Karpas-422 (cell line): ENCODE measurements around the gene MSRB1. TPM values are rescaled to one million over a fixed set of nuclear protein-coding genes. Genes with fewer than 3 reads are reported as not detected.

Experiments
- DNase-seq: peaks from one replicate; pipeline ENCODE4 v3.0.0-alpha.2; 2015
- H2AFZ ChIP-seq: fragments of 200-600 bp; sonication (generic); 2 replicates; pipeline ENCODE4 v1.6.1; 2014; ENCODE audit warnings: antibody characterized with exemption, low read length, mixed read lengths
- H3K27ac ChIP-seq: fragments of 200-600 bp; sonication (generic); 2 replicates; pipeline ENCODE4 v1.5.1; 2014; ENCODE audit warnings: mild to moderate bottlenecking, low read length, moderate library complexity
- H3K27me3 ChIP-seq: fragments of 200-600 bp; sonication (generic); 2 replicates; pipeline ENCODE4 v1.6.1; 2014; ENCODE audit warnings: low read length, mixed read lengths
- H3K36me3 ChIP-seq: fragments of 200-600 bp; sonication (generic); 2 replicates; pipeline ENCODE4 v1.6.1; 2014; ENCODE audit warnings: low read length, mixed read lengths; ENCODE audit not compliant: insufficient read depth
- H3K4me1 ChIP-seq: fragments of 200-600 bp; sonication (generic); 2 replicates; pipeline ENCODE4 v1.6.1; 2014; ENCODE audit warnings: mild to moderate bottlenecking, low read length, mixed read lengths
- H3K4me2 ChIP-seq: fragments of 200-600 bp; sonication (generic); 2 replicates; pipeline ENCODE4 v1.6.1; 2014; ENCODE audit warnings: low read length, low read depth, mild to moderate bottlenecking; ENCODE audit not compliant: poor library complexity, severe bottlenecking
- H3K4me3 ChIP-seq: fragments of 200-600 bp; sonication (generic); 2 replicates; pipeline ENCODE4 v1.5.1; 2014; ENCODE audit warnings: mild to moderate bottlenecking, antibody characterized with exemption, low read length, mixed read lengths
- H3K79me2 ChIP-seq: fragments of 200-600 bp; sonication (generic); 2 replicates; pipeline ENCODE4 v1.6.1; 2014; ENCODE audit warnings: mild to moderate bottlenecking, low read length, mixed read lengths
- H3K9ac ChIP-seq: fragments of 200-600 bp; sonication (generic); 2 replicates; pipeline ENCODE4 v1.6.0; 2014; ENCODE audit warnings: low read length
- H3K9me2 ChIP-seq: fragments of 200-600 bp; sonication (generic), shearing (Covaris generic); replicated peaks from 2 replicates; pipeline ENCODE4 v1.6.0; 2014; ENCODE audit warnings: mild to moderate bottlenecking, low read length, moderate library complexity; ENCODE audit not compliant: insufficient read depth
- H3K9me3 ChIP-seq: fragments of 300-700, 200-600 bp; sonication (generic); 2 replicates; pipeline ENCODE4 v1.6.1; 2014; ENCODE audit warnings: low read length, mixed read lengths
- H4K20me1 ChIP-seq: fragments of 200-600 bp; sonication (generic); 2 replicates; pipeline ENCODE4 v1.6.1; 2014; ENCODE audit warnings: mild to moderate bottlenecking, antibody characterized with exemption, low read length, low read depth; ENCODE audit not compliant: insufficient read depth
- total RNA-seq: library from RNA; depleted of rRNA; stranded (reverse); fragments of >200 nt; shearing (Covaris generic); gene quantifications from 2 replicates; pipeline ENCODE4 v1.2.3, GENCODE V29; 2014; ENCODE audit warnings: low replicate concordance

MSRB1 gene
- total RNA-seq, 1 experiment from 2014 or later, result 4.8 TPM

DNA sequence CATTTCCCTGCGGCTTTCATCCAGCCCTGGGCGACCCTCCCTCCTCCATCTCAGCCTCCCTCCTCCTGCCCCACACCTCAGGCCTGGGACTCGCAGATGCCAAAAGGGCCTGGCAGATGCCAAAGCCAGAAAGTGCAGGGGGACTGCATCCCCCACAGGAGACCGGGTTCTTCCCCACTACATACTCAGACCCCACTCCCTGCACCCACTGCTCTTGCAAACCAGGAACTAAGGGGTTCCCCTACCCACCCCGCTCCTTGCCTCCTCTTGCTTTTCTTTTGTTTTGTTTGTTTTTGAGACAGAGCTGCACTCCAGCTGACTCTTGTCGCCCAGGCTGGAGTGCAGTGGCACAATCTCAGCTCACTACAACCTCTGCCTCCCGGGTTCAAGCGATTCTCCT is 28.0 kb downstream of the MSRB1 start:
- no peaks in the 10 kb centered on the region for H3K9me2 ChIP-seq
- no peak for DNase-seq
- H3K27me3 ChIP-seq, result no peaks in the 10 kb centered on the region
- no peak overlapping the region for H2AFZ ChIP-seq
- no peaks in the 10 kb centered on the region for H3K36me3 ChIP-seq
- no peak overlapping the region for H3K4me2 ChIP-seq
- no peaks in the 10 kb centered on the region for H3K79me2 ChIP-seq
- H4K20me1 ChIP-seq, result no peaks in the 10 kb centered on the region
- no peak overlapping the region for H3K27ac ChIP-seq
- H3K9me3 ChIP-seq, result no peaks in the 10 kb centered on the region
- H3K4me3 ChIP-seq, result no peak overlapping the region
- no peak overlapping the region for H3K9ac ChIP-seq
- no peaks in the 10 kb centered on the region for H3K4me1 ChIP-seq

DNA sequence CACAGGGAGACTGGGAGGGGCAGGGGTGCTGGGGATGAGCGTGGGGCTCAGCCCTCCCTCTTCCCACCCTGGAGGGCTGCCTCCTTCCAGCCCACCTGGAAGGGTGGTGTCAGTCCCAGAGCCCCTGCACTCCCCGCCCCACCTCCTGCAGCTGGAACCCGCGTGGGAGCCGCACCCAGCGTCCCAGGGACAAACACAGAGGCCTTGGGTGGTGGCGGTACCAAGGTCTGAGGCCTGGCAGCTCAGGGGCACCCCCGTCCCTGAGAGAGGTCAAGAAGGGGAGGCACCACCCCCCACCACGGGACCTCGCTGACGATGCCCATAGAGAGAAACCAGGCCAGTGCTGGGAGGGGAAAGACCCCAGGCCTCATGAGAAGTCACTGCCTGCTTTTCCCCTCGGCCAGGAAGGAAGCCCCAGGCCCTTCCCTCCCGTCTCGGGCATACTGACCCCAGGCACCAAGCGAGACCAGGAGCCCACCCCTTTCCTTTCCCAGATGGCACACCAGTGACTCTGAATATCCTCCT is 28.9 kb downstream of the MSRB1 start:
- Histone ChIP-seq H3K9me3 (no peaks in the 10 kb centered on the region), H2AFZ (no peak overlapping the region), H3K9me2 (no peaks in the 10 kb centered on the region), H3K4me3 (no peak overlapping the region), H3K27ac (no peak overlapping the region), H3K4me2 (no peak overlapping the region), H3K36me3 (no peaks in the 10 kb centered on the region), H3K9ac (no peak overlapping the region), H3K27me3 (no peaks in the 10 kb centered on the region), H4K20me1 (no peaks in the 10 kb centered on the region), H3K4me1 (no peaks in the 10 kb centered on the region), H3K79me2 (no peaks in the 10 kb centered on the region)
- no peak for DNase-seq

DNA sequence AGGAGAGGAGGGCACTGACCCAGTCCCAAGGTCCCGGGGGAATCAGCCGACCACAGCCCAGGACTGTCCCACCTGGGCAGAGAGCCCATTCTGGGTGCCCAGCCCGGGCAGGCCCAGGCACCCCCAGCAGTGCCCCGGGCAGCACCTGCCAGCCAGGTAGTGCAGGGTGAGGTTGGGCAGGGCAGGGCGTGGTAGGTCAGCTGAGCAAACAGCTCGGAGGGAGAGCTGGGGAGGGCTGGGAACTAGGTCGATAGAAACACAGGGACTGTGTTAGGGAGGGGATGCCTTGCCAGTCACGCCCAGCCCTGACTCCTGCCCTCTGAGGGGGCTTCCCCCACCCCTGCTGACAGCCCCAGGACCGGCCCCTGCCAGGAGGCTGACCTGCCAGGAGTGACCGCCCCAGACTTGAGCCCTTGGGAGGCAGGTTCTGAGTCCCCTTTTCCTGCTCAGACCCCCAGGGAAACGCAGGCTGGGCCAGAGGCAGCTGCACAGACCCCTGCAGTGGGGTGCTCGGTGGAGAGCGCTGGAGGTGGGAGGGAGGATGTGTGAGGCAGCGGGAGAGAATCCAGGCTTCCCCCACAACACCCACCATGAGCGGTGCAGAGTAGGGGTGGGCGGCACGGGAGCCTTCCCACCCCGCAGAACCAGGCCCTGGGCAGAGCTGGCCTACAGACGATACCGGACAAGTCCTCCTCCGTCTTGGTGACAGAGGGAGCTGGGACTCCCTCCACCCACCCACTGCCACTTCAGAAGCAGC is 29.5 kb downstream of the MSRB1 start:
- Histone ChIP-seq H3K27me3 (no peaks in the 10 kb centered on the region), H3K4me1 (no peaks in the 10 kb centered on the region), H3K27ac (no peak overlapping the region)

DNA sequence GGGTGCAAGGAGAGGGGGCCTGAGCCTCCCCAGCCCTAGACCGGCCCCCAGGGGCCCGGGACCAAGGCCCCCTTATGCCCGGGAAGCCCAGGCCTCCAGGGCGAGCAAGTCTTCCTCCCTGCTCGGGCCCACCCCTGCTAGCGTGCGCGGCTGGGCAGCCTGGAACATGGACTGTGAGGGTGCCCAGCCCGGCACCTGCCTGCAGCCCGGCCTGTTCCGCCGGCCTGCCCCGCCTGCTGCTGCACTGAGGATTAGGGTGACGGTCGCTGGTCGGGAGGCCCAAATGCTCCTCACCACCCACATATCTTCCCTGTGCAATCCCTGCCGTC is 30.8 kb downstream of the MSRB1 start:
- Histone ChIP-seq H3K9me2 (no peaks in the 10 kb centered on the region), H3K36me3 (no peaks in the 10 kb centered on the region), H3K9ac (no peak overlapping the region), H3K27me3 (no peaks in the 10 kb centered on the region), H3K4me3 (no peak overlapping the region), H2AFZ (no peak overlapping the region), H3K4me2 (no peak overlapping the region), H3K4me1 (no peaks in the 10 kb centered on the region), H3K79me2 (no peaks in the 10 kb centered on the region), H4K20me1 (no peaks in the 10 kb centered on the region), H3K27ac (no peak overlapping the region), H3K9me3 (no peaks in the 10 kb centered on the region)
- DNase-seq, result no peak

More for the DNA sequence above, 29.5 kb downstream of the MSRB1 start:
- Histone ChIP-seq H3K79me2 (no peaks in the 10 kb centered on the region), H3K9me3 (no peaks in the 10 kb centered on the region), H3K4me3 (no peak overlapping the region), H2AFZ (no peak overlapping the region), H3K36me3 (no peaks in the 10 kb centered on the region), H3K9ac (no peak overlapping the region), H3K4me2 (no peak overlapping the region), H3K9me2 (no peaks in the 10 kb centered on the region), H4K20me1 (no peaks in the 10 kb centered on the region)
- DNase-seq, result no peak

DNA sequence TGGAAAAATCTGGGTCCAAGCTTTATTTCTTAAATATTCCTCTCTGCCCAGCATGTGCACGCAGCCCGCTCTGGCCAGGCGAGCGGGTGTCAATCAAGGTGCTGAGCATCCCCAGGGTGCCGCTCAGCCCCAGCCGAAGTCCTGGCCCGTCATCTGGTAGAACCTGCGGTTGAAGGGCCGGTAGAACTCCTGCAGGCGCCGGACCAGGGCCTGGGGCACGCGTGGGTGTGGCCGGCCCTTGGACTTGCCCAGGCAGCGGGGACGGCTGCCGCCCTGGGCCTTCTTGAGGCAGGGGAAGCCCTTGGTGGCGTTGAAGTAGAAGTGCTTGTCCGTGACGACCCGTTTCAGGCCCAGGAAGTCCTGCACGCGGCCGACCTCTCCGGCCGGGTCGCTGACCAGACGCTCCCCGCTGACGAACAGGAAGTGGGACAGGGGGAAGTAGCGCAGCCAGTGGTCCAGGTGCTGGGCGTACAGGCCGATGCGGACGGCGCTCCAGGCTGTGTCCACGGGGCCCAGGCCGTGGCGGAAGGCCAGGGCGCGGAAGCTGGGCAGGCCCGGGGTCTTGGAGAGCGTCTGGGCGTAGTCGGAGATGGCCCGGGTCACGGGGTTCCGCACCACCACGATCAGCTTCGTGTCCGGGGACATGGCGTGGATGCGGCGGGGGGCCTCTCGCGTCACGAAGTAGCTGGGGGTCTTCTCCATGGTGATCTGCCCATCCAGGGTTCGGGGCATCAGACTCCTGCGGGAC is 31.4 kb downstream of the MSRB1 start:
- H3K4me1 ChIP-seq, result no peaks in the 10 kb centered on the region
- no peaks in the 10 kb centered on the region for H4K20me1 ChIP-seq
- H3K27ac ChIP-seq, result no peak overlapping the region
- no peak overlapping the region for H3K9ac ChIP-seq
- no peaks in the 10 kb centered on the region for H3K79me2 ChIP-seq
- no peak for DNase-seq
- no peaks in the 10 kb centered on the region for H3K9me2 ChIP-seq
- H3K27me3 ChIP-seq, result no peaks in the 10 kb centered on the region
- H3K9me3 ChIP-seq, result no peaks in the 10 kb centered on the region
- H3K4me3 ChIP-seq, result no peak overlapping the region
- no peaks in the 10 kb centered on the region for H3K36me3 ChIP-seq
- no peak overlapping the region for H2AFZ ChIP-seq
- H3K4me2 ChIP-seq, result no peak overlapping the region

DNA sequence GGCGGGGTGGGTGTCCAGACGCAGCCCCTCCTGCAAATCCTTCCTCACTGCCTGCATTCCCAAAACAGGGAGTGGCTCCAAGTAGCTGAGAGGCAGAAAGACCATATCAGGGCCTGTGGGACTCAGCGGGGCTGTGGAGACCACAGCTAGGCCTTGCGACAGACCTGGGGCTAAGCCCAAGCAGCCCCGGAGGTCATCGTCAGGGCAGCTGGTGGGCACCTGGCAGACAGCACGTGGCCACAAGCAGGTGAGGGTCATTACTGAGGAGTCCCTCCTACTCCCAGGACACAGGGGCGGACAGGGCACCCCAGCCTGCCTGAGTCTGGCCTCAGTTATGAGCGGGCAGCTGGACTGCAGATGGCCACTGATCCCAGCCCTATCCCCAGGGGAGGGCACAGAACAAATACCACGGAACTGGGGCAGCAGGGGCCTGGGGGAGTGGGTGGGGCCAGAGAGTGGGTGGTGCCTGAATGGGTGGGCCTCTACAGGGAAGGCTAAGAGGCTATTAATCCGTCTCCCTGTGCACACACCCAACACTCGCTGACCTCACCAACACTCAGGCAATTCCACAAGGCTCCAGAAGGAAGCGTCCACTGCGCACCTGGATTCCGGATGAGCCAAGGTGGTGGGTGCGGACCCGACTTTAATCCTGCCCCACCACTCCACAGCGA is 33.3 kb downstream of the MSRB1 start:
- H3K9ac ChIP-seq, result no peak overlapping the region
- H4K20me1 ChIP-seq, result no peaks in the 10 kb centered on the region
- H3K9me2 ChIP-seq, result no peaks in the 10 kb centered on the region
- H3K4me2 ChIP-seq, result no peak overlapping the region
- H3K9me3 ChIP-seq, result no peaks in the 10 kb centered on the region
- no peak overlapping the region for H3K4me3 ChIP-seq
- H3K27ac ChIP-seq, result no peak overlapping the region
- no peaks in the 10 kb centered on the region for H3K27me3 ChIP-seq
- H3K79me2 ChIP-seq, result no peaks in the 10 kb centered on the region
- H3K36me3 ChIP-seq, result no peaks in the 10 kb centered on the region
- no peak overlapping the region for H2AFZ ChIP-seq
- no peak for DNase-seq
- H3K4me1 ChIP-seq, result no peaks in the 10 kb centered on the region

DNA sequence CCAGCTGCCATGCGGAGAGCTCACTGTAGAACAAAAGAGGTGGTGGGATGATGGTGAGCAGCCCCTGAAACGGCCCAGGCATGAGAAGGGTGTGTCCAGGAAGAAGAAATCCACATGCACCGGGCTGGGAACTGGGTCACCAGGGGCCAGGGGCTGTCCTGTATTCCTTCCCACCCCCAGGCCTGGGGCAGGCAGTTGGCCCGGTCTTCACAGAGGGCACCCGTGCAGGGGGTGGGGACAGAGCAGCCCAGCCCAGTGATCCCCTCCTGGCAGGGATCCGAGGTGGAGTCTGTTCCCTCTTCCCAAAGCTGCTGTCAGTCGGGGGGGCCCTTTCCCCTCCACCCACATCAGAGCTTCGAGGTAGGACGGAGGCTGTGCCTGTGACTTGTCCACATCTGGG is 34.0 kb downstream of the MSRB1 start:
- no peaks in the 10 kb centered on the region for H3K4me1 ChIP-seq
- no peak overlapping the region for H3K9ac ChIP-seq
- no peaks in the 10 kb centered on the region for H3K36me3 ChIP-seq

DNA sequence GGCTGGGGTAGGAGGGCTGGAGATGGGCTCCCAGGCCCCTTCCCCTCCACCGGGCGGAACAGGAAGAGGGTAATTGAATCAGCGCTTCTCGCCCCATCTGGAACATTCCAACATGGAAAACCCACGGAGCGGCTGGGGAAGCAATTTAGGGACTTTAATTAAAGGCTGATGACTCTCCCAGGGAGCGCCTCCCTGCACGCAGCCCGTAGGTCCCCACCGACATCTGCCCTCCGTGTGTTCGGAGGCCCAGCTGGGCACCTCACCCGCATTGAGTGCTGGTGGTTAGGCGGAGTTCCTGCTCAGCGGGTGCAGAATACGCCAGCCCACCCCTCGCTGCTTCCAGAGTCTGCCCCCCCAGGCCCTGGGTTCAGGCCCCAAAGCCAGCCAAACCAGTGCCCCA is 34.8 kb downstream of the MSRB1 start:
- no peaks in the 10 kb centered on the region for H3K36me3 ChIP-seq
- no peak for DNase-seq
- no peaks in the 10 kb centered on the region for H3K9me2 ChIP-seq
- H3K9me3 ChIP-seq, result no peaks in the 10 kb centered on the region
- H3K27ac ChIP-seq, result no peak overlapping the region
- no peaks in the 10 kb centered on the region for H3K4me1 ChIP-seq
- no peak overlapping the region for H3K4me2 ChIP-seq
- no peaks in the 10 kb centered on the region for H3K27me3 ChIP-seq
- no peaks in the 10 kb centered on the region for H4K20me1 ChIP-seq
- H2AFZ ChIP-seq, result no peak overlapping the region
- H3K79me2 ChIP-seq, result no peaks in the 10 kb centered on the region
- no peak overlapping the region for H3K4me3 ChIP-seq
- H3K9ac ChIP-seq, result no peak overlapping the region

More for the DNA sequence above, 34.0 kb downstream of the MSRB1 start:
- H3K4me2 ChIP-seq, result no peak overlapping the region
- DNase-seq, result no peak
- H3K27ac ChIP-seq, result no peak overlapping the region
- no peaks in the 10 kb centered on the region for H4K20me1 ChIP-seq
- no peak overlapping the region for H3K4me3 ChIP-seq
- no peaks in the 10 kb centered on the region for H3K27me3 ChIP-seq
- H3K9me2 ChIP-seq, result no peaks in the 10 kb centered on the region
- H2AFZ ChIP-seq, result no peak overlapping the region
- H3K79me2 ChIP-seq, result no peaks in the 10 kb centered on the region
- H3K9me3 ChIP-seq, result no peaks in the 10 kb centered on the region
